GM06990 (cell line): ENCODE results near the gene AACS.

Experiments
- DNase-seq: peaks from one replicate; pipeline ENCODE4 v3.0.0-alpha.2; 2011; ENCODE audit not compliant: insufficient read length; ENCODE audit errors: extremely low read depth
- H3K27me3 ChIP-seq: replicated peaks from 2 replicates; pipeline ENCODE4 v1.6.0; 2011; ENCODE audit warnings: low read length; ENCODE audit not compliant: control insufficient read depth, insufficient read depth
- H3K36me3 ChIP-seq: 2 replicates; pipeline ENCODE4 v1.5.1; 2011; ENCODE audit warnings: low read length; ENCODE audit not compliant: control insufficient read depth, insufficient read depth
- H3K4me3 ChIP-seq: replicated peaks from 2 replicates; pipeline ENCODE4 v1.5.1; 2011; ENCODE audit warnings: low read depth, mild to moderate bottlenecking, control low read depth, low read length
- TF ChIP-seq, protein P1 (sequence below): IDR thresholded peaks from 2 replicates; pipeline ENCODE4 v1.5.1; 2011; ENCODE audit warnings: low read length, control low read depth, mild to moderate bottlenecking, inconsistent platforms; ENCODE audit not compliant: insufficient read depth, poor library complexity, severe bottlenecking

The AACS gene

GRCh38 chr12:125131958-125132357, 66.7 kb downstream of the AACS start:
- Histone ChIP-seq H3K27me3 (no peaks in the 10 kb centered on the region), H3K4me3 (no peak overlapping the region), H3K36me3 (peaks cover 9% of the 10 kb centered on the region)
- no peak for DNase-seq
- TF ChIP-seq, protein P1, sequence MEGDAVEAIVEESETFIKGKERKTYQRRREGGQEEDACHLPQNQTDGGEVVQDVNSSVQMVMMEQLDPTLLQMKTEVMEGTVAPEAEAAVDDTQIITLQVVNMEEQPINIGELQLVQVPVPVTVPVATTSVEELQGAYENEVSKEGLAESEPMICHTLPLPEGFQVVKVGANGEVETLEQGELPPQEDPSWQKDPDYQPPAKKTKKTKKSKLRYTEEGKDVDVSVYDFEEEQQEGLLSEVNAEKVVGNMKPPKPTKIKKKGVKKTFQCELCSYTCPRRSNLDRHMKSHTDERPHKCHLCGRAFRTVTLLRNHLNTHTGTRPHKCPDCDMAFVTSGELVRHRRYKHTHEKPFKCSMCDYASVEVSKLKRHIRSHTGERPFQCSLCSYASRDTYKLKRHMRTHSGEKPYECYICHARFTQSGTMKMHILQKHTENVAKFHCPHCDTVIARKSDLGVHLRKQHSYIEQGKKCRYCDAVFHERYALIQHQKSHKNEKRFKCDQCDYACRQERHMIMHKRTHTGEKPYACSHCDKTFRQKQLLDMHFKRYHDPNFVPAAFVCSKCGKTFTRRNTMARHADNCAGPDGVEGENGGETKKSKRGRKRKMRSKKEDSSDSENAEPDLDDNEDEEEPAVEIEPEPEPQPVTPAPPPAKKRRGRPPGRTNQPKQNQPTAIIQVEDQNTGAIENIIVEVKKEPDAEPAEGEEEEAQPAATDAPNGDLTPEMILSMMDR, result no peak

- no peak overlapping the region for H3K4me3 ChIP-seq
- peaks cover 9% of the 10 kb centered on the region for H3K36me3 ChIP-seq
- TF ChIP-seq, protein P1, result no peak
- DNase-seq, result no peak
- no peaks in the 10 kb centered on the region for H3K27me3 ChIP-seq
Observed at GRCh38 chr12:125132698-125133400, 67.6 kb downstream of the AACS start.

- Histone ChIP-seq H3K4me3 (no peak overlapping the region), H3K36me3 (peaks cover 11% of the 10 kb centered on the region), H3K27me3 (no peaks in the 10 kb centered on the region)
- no peak for DNase-seq
- TF ChIP-seq, protein P1, result no peak
Observed at GRCh38 chr12:125133616-125134015, 68.4 kb downstream of the AACS start.

- no peak for DNase-seq
- Histone ChIP-seq H3K27me3 (no peaks in the 10 kb centered on the region), H3K4me3 (no peak overlapping the region), H3K36me3 (peaks cover 12% of the 10 kb centered on the region)
- TF ChIP-seq, protein P1, result no peak
Observed at GRCh38 chr12:125134576-125134975, 69.3 kb downstream of the AACS start.

- no peak overlapping the region for H3K4me3 ChIP-seq
- TF ChIP-seq, protein P1, result no peak
- no peaks in the 10 kb centered on the region for H3K27me3 ChIP-seq
- DNase-seq, result no peak
- peaks cover 14% of the 10 kb centered on the region for H3K36me3 ChIP-seq
Observed at GRCh38 chr12:125135906-125136305, 70.7 kb downstream of the AACS start.

DNA sequence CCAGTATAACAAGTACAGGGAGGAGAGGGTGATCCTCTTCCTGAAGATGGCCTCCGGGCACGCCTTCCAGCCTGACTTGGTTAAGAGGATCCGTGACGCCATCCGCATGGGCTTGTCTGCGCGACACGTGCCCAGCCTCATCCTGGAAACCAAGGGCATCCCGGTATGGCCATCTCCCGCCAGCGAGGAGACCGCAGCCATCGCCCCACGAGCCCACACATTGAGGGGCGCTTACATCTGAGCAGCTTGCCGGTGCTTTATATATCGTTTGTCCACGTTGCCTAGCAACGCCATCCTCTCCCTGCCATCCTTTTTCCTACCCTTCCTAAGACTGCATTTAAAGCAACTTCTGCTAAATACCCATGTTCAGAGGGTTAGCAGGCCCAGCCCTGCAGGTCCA, 71.5 kb downstream of the AACS start:
- Histone ChIP-seq H3K27me3 (no peaks in the 10 kb centered on the region), H3K4me3 (no peak overlapping the region), H3K36me3 (peaks cover 14% of the 10 kb centered on the region)
- DNase-seq, result no peak
- TF ChIP-seq, protein P1, result no peak
